Ascending aorta (tissue), 2 donors: Measurements from ENCODE around the gene CHD5. TPM values are rescaled to one million over a fixed set of nuclear protein-coding genes. Genes with fewer than 3 reads are reported as not detected.

ENCODE experiments used
- DNase-seq, 2 donors: peaks; one replicate each; pipeline ENCODE4 v3.0.0-alpha.2; 2019; ENCODE audit warnings: low spot score in 2 of 2
- H3K27ac ChIP-seq, 2 donors: fragments of 200-600 bp; sonication (generic); one replicate each; pipeline ENCODE4 v1.5.1; 2016 to 2017; ENCODE audit warnings: mild to moderate bottlenecking in 1 of 2
- H3K27me3 ChIP-seq: fragments of 200-600 bp; sonication (generic); one replicate; pipeline ENCODE4 v1.5.1; 2017
- H3K36me3 ChIP-seq, 2 donors: fragments of 200-600 bp; sonication (generic); one replicate each; pipeline ENCODE4 v1.5.1; 2016
- H3K4me1 ChIP-seq, 2 donors: fragments of 200-600 bp; sonication (generic); one replicate each; pipeline ENCODE4 v1.5.1; 2016 to 2017; ENCODE audit warnings: mild to moderate bottlenecking in 1 of 2
- H3K4me3 ChIP-seq, 2 donors: fragments of 200-600 bp; sonication (generic); one replicate each; pipeline ENCODE4 v1.5.1; 2016 to 2017; ENCODE audit warnings: mild to moderate bottlenecking in 1 of 2
- H3K9me3 ChIP-seq, 2 donors: fragments of 200-600 bp; sonication (generic); one replicate each; pipeline ENCODE4 v1.5.1; 2016
- CTCF ChIP-seq, 3 experiments: fragments of 200-600 bp in 2 of 3; fragments of 450-650 bp in 1 of 3; sonication (generic) in 2 of 3; IDR thresholded peaks; one replicate each; pipeline ENCODE4 v1.5.1; 2016 to 2019; ENCODE audit warnings: antibody characterized with exemption in 3 of 3, mild to moderate bottlenecking in 1 of 3, moderate library complexity in 1 of 3
- intact Hi-C: fragments of 100-400 bp; cut with DNase I; formaldehyde crosslinking; loops from one replicate; pipeline ENCODE4 v1.15.1; 2023
- total RNA-seq: library from RNA; depleted of rRNA; stranded (reverse); fragments of >200 nt; gene quantifications from one replicate; pipeline ENCODE4 v1.1.0, GENCODE V29; 2016

The CHD5 gene
- total RNA-seq, 1 donor from 2014 or later, result 4.0 TPM

GRCh38 chr1:6113116-6113515 is 67.0 kb downstream of the CHD5 start:
- no peaks in the 10 kb centered on the region for H3K9me3 ChIP-seq
- H3K4me1 ChIP-seq, result no peaks in the 10 kb centered on the region
- no peaks in the 10 kb centered on the region for H3K27me3 ChIP-seq
- intact Hi-C loops, result no loop called here
- H3K36me3 ChIP-seq, result no peaks in the 10 kb centered on the region
- H3K4me3 ChIP-seq, result no peak overlapping the region
- TF ChIP-seq CTCF (IDR thresholded peaks at IDR 0.05), result no peak
- no peak overlapping the region for H3K27ac ChIP-seq
- DNase-seq, result no peak

GRCh38 chr1:6112690-6113005 is 67.5 kb downstream of the CHD5 start:
- Histone ChIP-seq H3K27ac (no peak overlapping the region), H3K36me3 (no peaks in the 10 kb centered on the region), H3K4me3 (no peak overlapping the region), H3K9me3 (no peaks in the 10 kb centered on the region), H3K27me3 (no peaks in the 10 kb centered on the region), H3K4me1 (no peaks in the 10 kb centered on the region)
- DNase-seq, result no peak
- no peak for TF ChIP-seq CTCF (IDR thresholded peaks at IDR 0.05)
- intact Hi-C loops, result no loop called here

- intact Hi-C loops, result no loop called here
- Histone ChIP-seq H3K9me3 (no peaks in the 10 kb centered on the region), H3K27ac (no peak overlapping the region), H3K36me3 (no peaks in the 10 kb centered on the region), H3K4me3 (no peak overlapping the region), H3K27me3 (no peaks in the 10 kb centered on the region), H3K4me1 (no peaks in the 10 kb centered on the region)
- DNase-seq, result no peak
- no peak for TF ChIP-seq CTCF (IDR thresholded peaks at IDR 0.05)
Measured at GRCh38 chr1:6111991-6112689, 68.0 kb downstream of the CHD5 start.

- TF ChIP-seq CTCF (IDR thresholded peaks at IDR 0.05), result no peak
Measured at GRCh38 chr1:6111571-6111970, 68.5 kb downstream of the CHD5 start.

GRCh38 chr1:6110326-6110725 is 69.8 kb downstream of the CHD5 start:
- H3K9me3 ChIP-seq, result no peaks in the 10 kb centered on the region
- no peak overlapping the region for H3K4me3 ChIP-seq
- intact Hi-C loops, result no loop called here
- no peak for DNase-seq
- no peaks in the 10 kb centered on the region for H3K27me3 ChIP-seq
- H3K4me1 ChIP-seq, result no peaks in the 10 kb centered on the region
- no peak overlapping the region for H3K27ac ChIP-seq
- no peaks in the 10 kb centered on the region for H3K36me3 ChIP-seq
- no peak for TF ChIP-seq CTCF (IDR thresholded peaks at IDR 0.05)

More at GRCh38 chr1:6111571-6111970, 68.5 kb downstream of the CHD5 start:
- Histone ChIP-seq H3K4me1 (no peaks in the 10 kb centered on the region), H3K27ac (no peak overlapping the region), H3K4me3 (no peak overlapping the region), H3K9me3 (no peaks in the 10 kb centered on the region), H3K36me3 (no peaks in the 10 kb centered on the region), H3K27me3 (no peaks in the 10 kb centered on the region)
- intact Hi-C loops, result no loop called here
- no peak for DNase-seq

GRCh38 chr1:6109688-6110087 is 70.4 kb downstream of the CHD5 start:
- Histone ChIP-seq H3K36me3 (no peaks in the 10 kb centered on the region), H3K4me3 (no peak overlapping the region), H3K27me3 (no peaks in the 10 kb centered on the region), H3K9me3 (no peaks in the 10 kb centered on the region), H3K27ac (no peak overlapping the region), H3K4me1 (no peaks in the 10 kb centered on the region)
- no peak for DNase-seq
- TF ChIP-seq CTCF (IDR thresholded peaks at IDR 0.05), result no peak
- intact Hi-C loops, result no loop called here
